Hematopoietic multipotent progenitor cell treated with erythropoietin and hydrocortisone succinate and interleukin-3 and kit ligand, for 15 days (in vitro differentiated cells): ENCODE measurements around the gene DPH2.

Experiments used
- DNase-seq: peaks from one replicate; pipeline ENCODE4 v3.0.0-alpha.2; 2015; ENCODE audit warnings: low spot score

The DPH2 gene

DNA sequence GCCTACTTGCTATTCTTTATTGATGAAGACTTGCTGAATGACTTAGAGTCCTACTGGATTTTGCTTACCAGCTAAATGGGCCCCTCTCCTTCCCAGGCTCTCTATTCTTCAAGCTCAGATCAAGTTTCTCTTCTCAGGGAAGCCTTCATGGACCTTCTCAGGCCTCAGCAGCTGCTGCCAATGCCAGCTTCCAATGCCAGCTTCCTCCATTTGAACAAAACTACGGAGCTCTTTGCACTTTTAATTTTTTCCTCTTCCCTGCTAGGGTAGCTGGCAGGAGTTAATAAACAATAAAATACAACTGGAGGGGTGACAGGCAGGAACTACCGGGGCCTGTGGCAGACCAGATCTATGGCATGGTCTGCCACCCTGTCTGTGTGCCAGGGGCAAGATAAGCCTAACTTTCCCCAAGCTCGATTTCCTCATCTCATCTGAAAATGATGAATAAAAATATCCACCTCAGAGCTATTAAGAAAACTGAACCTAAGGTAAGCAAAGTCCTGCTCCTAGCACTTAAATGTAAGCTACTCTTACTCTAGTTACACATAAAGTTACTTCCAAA lies 24.1 kb upstream of the DPH2 start:
- peak; percentile 58 for DNase-seq

- DNase-seq, result peak; percentile 96
Observed at GRCh38 chr1:43946236-43947060, 23.4 kb upstream of the DPH2 start, which contains the start of gene IPO13. Gene IPO13, plus strand, starts transcription at chr1:43946950. Its CDS starts 651 bp downstream, at chr1:43947601.

- no peak for DNase-seq
Observed at GRCh38 chr1:43947061-43947873, 22.5 kb upstream of the DPH2 start.

- DNase-seq, result no peak
Observed at GRCh38 chr1:43947874-43948437, 21.9 kb upstream of the DPH2 start.

DNA sequence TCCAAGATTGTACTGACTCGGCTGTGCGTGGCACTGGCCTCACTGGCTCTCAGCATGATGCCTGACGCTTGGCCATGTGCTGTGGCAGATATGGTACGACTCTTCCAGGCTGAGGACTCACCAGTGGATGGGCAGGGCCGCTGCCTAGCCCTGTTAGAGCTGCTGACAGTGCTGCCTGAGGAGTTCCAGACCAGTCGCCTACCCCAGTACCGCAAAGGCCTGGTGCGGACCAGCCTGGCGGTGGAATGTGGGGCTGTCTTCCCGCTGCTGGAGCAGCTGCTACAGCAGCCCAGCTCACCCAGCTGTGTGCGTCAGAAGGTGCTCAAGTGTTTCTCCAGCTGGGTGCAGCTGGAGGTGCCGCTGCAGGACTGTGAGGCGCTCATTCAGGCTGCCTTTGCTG lies 20.1 kb upstream of the DPH2 start:
- no peak for DNase-seq

DNA sequence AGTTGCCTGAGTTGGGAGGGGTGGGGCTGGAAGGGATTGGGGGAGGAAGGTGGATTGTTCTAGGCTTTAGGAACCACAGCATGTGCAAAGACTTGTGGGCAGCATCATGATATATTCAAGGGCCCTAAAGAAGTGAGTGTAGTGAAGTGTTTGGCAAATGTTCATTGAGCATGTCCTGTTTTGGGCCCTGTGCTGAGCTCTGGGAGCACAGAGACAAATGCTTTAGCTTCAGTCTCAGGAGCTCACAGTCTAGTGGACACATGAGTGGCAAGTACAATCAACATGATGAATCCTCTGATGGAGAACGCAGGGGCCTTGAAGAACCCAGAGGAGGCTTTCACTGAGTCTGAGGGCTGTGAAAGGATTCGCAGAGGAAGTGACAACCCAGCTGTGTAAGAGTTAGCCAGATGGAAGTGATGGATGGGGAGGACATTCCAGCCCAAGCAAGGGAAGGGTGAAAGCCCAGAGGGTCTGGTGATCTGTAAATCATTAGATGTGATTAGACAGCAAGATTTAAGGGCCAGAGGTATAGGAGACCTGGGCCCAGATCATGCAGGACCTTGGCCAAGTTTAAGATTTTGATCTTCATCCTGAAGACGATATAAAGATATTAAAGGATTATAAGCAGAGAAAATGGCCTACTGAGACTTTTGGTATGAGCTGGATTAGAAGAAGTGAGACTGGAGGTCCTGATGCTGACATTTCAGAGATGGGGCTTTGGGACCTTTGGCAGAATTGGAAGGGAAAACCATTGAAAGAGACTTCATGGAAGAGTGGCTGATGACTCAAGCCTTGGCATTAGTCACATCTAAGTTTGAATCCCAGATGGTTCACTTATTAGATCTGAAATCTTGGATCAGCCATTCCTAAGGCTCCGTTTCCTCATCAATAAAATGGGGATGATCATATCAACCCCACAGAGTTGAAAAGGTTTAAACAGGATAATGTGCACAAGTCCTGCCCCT lies 18.5 kb upstream of the DPH2 start:
- DNase-seq, result no peak

DNA sequence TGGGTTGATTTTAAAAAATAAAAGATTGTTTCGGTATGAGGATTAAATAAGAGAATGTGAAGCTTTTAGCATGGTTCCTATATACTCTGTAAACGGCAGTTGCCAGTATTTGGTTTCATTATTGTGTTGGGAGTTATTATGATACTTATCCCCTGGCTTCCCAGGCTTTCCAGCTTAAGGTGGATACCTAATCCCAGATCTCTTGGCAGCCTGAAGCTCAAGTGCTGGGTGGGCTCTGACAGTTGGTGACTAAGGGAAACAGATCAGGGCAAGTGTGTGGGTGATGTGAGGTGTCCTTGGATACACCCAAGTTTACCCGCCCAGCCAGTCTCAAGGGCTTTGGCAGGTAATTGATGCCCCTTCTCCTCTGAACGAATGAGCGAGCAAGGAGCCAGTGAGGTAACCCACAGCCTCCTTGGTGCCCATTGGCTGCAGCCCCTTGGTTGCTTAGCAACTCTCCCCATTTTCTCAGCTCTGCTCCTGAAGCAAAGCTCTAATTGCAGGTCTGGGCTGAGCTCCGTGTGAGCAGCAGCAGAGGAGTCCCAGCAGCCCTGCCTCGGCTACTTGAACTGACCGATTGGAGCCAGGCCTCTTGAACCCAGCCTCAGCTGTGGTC lies 17.0 kb upstream of the DPH2 start:
- DNase-seq, result peak; percentile 34

DNA sequence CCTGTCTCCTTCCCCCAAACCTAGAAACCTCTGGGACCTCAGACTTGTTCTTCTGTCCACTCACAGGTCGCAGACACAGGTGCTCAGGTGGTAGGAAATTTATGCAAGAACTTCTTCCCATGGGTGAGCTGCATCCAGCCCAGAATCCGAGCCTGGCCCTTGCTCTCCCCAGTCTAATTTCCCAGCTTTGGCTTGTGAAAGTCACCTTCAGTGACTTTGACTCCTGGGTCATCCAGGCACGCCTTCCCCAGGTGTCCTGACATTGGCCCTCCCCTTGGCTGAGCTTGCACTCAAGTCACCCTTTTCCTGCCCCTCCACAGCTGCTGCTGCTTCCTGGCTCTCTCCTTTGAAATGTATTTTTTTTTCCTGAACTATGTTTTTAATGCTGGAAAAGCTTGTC lies 16.4 kb upstream of the DPH2 start:
- no peak for DNase-seq

GRCh38 chr1:43954036-43954435 lies 15.8 kb upstream of the DPH2 start:
- no peak for DNase-seq

DNA sequence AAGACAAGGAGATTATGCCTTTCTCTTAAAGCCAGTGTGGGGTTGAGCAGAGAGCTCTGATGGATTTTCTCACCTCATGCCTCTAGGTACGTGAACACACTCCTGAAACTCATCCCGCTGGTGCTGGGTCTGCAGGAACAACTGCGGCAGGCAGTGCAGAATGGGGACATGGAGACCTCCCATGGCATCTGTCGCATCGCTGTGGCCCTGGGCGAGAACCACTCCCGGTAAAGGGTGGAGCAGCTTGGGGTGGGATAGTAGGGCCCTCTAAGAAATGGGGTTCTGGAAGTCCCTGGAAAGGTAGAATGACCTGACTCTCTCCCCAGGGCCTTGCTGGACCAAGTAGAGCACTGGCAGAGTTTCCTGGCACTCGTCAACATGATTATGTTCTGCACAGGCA lies 13.6 kb upstream of the DPH2 start:
- no peak for DNase-seq

- no peak for DNase-seq
Observed at GRCh38 chr1:43957407-43958040, 12.3 kb upstream of the DPH2 start.

GRCh38 chr1:43958351-43959255 lies 11.2 kb upstream of the DPH2 start:
- peak; percentile 38 for DNase-seq

DNA sequence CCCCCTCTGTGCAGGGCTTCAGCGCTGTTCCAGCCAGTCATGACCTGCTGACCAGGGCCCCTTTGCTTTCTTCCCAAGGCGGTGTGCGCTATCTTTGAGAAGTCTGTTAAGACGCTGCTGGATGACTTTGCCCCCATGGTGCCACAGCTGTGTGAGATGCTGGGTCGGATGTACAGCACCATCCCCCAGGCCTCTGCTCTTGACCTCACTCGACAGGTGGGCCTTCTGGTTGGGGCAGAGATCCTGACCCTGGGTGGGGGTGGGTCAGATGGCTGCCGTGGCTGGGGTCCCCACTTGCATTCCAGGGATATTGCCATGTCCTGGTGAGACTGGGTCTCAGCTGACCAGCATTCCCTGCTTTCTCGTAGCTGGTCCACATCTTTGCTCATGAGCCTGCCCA lies 9.0 kb upstream of the DPH2 start:
- DNase-seq, result no peak

DNA sequence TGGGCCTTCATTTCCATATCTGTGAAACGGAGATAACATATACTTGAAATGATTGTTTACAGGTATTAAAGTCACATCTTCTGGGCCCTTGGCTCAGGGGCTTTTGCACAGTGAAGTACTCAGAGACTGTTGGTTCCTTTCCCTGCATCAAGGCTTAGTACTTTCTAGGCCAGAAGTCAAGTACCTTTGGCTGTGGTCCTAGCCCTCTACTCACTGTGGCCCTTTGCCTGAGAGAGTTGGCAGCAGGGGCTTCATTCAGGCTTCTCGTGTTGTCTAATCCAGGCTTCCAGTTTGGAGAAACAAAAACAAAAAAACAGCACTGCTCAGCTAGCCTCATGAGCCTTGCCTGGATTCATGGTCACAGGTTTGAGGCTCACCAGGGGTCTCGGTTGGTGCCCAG lies 8.1 kb upstream of the DPH2 start:
- DNase-seq, result no peak

- DNase-seq, result no peak
Observed at GRCh38 chr1:43962324-43962723, 7.5 kb upstream of the DPH2 start.

DNA sequence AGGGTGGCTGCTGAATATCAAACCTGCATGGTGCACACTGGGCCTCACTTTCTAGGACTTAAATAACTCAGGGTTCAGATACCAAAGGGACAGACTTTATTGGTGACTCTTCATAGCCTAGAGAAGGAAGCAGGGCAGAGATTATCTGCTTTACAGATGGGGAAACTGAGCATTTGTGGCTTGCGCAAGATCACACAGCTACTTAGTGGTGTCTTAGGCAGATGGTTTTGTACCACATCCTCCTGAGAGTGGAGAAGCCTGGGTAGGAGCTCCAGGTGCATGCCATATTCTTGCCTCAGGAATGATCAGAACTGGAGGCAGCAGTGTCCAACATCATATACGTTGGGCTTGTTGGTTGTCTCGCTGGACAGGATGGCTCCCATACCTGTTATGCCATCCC lies 6.8 kb upstream of the DPH2 start:
- no peak for DNase-seq

- no peak for DNase-seq
Observed at GRCh38 chr1:43963890-43964289, 5.9 kb upstream of the DPH2 start.

GRCh38 chr1:43965316-43965715 lies 4.5 kb upstream of the DPH2 start:
- no peak for DNase-seq

DNA sequence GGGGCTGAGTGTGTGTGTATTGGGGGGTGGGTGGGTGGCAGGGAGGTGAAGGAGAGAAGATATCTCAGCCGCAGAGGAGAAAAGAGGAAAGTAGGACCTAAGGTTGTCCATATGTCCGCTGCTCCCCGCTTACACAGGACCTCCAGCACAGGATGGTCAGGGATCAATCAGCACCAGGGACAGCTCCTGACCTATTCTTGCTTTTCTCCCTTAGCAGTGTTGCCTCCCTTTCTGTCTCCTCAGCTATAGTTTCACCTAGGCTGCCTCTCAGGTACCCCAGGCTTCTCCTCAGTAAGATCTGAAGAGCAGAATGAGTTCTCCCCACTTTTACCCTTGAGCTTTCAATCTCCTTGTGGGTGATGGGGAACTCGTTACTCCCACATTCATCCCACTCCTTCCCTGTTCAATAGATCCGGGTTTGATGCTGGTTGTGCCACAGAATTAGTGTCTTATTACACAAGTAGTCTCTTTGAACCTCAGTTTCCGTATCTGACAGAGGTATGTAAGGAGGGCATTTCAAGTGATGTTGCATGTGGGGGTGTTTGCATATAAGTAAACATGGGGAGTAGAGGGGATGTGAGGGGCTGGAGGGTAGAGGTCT lies 1.4 kb upstream of the DPH2 start:
- peak; percentile 28 for DNase-seq
